DMS153 (cell line): ENCODE results near the gene SERPINE1.
"Not testable (repeated sequence)": the region's sequence is repeated elsewhere in the genome, so short reads cannot be mapped to it uniquely, and the experiment has no call there.

ENCODE experiments used
- DNase-seq: peaks from one replicate; lab custom pipeline; 2025; lab: John Stamatoyannopoulos, UW

SERPINE1 gene

DNA sequence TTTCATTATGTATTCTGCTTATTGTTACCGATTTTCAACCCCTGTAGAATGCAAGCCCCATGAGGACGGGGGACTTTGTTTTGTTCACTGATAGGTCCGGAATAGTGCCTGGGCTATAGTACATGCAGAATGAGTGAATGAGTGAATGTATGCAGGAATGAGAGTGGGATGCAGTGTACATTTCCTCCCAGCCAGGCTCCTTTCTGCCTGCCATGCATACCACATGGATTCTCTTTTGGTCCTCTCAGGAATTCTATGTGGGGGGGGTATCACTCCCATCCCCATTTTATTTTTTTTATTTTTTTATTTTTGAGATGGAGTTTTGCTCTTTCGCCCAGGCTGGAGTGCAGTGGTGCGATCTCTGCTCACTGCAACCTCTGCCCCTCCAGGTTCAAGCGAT lies 24.9 kb upstream of the SERPINE1 start:
- no peak for DNase-seq

DNA sequence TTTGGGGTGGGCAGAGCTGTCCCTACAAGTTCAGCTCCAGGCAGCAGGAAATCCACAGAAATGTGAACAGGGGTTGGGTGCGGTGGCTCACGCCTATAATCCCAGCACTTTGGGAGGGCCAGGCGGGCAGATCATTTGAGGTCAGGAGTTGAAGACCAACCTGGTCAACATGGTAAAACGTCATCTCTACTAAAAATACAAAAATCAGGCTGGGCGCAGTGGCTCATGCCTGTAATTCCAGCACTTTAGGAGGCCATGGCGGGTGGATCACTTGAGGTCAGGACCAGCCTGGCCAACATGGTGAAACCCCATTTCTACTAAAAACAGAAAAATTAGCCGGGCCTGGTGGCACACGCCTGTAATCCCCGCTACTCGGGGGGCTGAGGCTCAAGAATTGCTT lies 23.2 kb upstream of the SERPINE1 start:
- not testable (repeated sequence) for DNase-seq

DNA sequence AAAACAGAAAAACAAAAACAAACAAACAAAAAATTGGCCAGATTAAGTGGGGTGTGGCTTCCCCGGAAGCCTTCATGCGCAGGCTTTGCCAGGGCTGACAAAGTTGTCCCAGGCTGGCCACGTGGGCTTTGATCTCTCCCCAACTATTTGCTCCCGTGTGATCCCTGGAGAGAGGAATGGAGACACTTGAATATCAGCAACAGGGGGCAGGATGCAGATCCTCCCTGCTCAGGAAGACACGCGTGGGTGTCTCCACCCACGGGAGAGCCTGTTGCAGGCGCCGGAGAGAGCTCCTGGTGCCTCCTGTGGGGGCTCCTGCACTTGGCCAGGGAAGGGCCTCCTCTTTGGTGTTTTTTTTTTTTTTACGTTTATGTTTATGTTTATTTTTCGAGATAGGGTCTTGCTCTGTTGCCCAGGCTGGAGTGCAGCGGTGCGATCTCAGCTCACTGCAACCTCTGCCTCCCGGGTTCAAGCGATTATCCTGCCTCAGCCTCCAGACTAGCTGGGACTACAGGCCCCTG lies 22.7 kb upstream of the SERPINE1 start:
- no peak for DNase-seq

DNA sequence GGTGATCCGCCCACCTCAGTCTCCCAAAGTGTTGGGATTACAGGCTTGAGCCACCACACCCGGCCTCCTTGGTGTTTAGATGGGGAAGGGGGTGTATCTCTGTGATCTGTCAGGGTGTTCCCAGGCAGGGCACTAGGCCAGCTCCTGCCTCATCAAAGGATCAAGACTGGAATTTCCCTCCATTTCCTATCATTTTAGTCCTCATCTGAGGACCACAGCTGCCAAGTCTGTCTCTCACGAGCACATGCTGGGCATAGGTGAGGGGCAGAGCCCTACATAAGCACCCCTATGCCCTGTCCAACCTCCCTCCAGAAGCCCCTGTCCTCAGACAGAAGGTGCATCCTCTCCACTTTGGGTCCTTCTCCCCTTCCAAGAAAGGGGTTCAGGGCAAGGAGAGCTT lies 22.1 kb upstream of the SERPINE1 start:
- DNase-seq: no peak

DNA sequence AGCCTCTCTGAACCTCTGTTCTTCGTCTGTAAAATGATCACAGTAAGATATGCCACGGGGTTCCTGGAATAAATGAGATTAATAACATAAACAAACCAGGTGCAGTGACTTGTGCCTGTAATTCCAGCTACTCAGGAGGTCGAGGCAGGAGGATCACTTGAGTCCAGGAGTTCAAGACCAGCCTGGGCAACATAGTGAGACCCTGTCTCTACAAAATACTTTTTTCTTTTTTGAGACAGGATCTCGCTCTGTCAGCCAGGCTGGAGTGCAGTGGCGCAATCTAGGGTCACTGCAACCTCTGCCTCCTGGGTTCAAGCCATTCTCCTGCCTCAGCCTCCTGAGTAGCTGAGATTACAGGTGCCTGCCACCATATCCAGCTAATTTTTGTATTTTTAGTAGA lies 21.7 kb upstream of the SERPINE1 start:
- DNase-seq: not testable (repeated sequence)

DNA sequence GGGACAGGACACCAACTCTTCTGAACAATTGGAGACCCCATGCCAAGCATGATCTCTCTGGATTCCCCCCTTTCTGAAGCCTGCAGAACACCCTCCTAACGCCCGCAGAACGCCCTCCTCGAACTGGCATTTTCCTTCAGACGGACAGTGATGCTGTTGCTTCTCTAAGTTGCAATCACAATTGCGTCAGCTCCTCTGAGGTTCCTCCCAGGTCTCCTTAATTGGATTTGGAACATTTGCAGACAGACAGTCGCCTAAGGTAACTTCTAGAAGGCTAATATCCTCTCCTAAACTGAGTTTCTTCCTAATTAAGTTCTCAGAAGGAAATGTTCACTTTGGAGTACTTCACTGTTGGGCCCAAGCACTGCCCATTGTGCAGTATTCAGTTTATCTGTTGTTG lies 20.5 kb upstream of the SERPINE1 start:
- DNase-seq: no peak

DNA sequence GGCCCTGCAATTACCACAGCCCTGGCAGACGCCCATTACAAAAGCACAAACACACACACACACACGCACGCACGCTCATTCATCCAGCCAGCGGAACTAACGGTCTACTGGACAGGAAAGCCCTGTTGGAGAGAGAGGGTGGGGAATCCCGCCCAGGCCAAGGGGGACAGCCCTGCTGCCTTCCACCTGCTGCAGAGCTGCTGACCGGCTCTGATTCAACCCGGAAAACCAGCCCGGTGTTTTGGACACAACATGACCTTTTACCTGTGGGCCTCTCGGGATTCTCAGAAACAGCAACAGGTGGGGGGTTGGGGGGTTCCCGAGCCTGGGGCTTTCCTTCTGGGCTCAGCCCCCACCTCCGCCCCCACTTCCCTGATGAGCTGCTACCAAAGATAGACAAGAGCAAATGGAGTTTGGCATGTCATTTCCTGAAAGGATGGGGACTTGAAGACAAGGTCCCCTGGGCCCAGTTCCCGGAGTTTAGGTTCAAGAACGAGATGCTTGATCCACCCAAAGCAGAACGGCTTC lies 18.5 kb upstream of the SERPINE1 start:
- DNase-seq: no peak

DNA sequence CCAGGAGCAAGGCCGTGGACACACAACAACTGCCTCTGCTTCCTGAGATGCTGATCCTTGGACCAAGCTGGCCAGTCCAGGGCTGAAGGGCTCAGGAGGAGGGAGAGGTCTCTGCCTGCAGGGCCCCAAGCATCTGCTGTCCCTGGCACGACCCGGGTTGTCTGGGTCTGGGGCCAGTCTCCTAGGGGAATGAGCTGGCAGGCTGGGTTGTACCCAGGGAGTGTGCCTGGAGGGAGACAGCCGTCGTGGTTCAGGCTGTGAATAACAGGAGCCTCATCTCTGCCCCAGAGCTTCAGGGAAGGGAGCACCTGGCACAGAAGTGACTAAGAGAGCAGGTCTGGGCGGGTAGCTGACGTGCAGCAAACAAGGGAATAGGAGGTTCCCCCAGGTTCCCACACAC lies 17.9 kb upstream of the SERPINE1 start:
- no peak for DNase-seq

DNA sequence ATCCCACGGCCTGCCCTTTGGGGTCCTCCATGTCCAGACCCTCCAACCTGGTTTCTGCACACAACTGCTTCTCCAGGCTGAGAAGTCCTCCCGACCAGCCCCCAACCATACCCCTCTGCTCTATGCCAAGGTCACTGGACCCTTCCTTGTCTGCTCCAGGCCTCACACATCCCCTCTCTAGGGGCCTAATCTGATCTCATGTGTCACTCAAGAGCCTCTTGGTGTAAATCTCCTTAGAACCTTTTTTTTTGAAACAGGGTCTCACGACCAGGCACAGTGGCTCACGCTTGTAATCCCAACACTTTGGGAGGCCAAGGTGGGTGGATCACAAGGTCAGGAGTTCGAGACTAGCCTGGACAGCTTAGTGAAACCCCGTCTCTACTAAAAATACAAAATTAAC lies 17.5 kb upstream of the SERPINE1 start:
- no peak for DNase-seq

DNA sequence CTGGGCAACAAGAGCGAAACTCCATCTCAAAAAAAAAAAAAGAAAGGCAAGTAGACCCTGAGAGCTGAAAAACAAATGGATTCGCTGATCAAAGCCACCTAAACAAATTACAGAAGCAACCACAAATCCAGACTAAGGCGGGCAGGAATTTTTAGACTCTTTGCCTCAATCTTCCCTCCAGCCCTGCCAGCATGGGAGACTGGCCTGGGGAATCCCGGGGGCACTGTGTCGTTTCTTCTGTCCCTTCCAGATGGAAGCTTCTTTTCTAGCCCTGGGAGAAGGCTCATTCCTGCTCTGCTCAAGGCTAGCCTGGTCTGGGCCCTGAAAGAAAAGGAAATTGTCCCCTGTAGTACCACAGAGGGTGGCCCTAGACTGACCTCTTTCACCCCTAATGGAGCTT lies 15.6 kb upstream of the SERPINE1 start:
- no peak for DNase-seq

DNA sequence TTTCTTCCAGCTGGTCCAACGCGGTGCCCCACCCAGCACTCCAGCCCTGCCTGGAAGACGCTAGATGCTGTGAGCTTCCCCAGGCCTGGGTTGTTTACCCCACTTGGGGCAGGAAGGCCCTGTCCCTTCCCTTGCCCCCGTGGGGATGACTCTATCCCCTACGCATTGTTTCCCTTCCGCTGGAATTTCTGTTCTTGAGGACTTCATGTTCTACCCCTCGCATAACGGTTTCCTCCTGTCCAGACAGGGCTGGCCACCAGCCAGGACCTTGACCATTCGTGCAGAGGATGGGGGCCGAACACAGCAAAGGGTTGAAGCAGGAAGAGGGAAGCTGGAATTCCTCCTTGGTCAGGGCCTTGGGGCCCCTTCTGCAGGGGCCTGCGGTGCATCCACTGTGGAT lies 14.7 kb upstream of the SERPINE1 start:
- DNase-seq: no peak

DNA sequence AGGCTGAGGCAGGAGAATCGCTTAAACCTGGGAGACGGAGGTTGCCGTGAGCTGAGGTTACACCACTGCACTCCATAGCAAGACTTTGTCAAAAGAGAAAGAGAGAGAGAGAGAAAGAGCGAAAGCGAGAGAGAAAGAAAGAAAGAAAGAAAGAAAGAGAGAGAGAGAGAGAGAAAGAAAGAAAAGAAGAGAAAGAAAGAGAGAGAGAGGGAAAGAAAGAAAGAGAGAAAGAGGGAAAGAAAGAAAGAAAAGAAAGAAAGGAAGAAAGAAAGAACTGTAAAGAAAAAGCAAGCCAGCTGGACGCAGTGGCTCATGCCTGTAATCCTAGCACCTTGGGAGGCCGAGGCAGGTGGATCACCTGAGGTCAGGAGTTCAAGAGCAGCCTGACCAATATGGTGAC lies 13.8 kb upstream of the SERPINE1 start:
- DNase-seq: not testable (repeated sequence)

DNA sequence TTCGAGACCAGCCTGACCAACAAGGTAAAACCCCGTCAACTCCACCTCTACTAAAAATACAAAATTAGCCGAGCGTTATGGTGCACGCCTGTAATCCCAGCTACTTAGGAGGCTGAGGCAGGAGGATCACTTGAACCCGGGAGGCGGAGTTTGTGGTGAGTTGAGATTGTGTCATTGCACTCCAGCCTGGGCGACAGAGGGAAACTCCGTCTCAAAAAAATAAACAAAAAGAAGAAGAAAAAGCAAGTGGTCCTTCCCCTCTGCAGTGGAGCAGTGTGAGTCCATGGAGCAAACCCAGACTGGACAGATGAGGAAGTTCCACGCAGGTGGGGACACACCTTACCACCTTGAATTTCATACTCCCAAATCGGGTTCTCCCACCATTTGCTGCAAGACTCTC lies 13.1 kb upstream of the SERPINE1 start:
- no peak for DNase-seq

DNA sequence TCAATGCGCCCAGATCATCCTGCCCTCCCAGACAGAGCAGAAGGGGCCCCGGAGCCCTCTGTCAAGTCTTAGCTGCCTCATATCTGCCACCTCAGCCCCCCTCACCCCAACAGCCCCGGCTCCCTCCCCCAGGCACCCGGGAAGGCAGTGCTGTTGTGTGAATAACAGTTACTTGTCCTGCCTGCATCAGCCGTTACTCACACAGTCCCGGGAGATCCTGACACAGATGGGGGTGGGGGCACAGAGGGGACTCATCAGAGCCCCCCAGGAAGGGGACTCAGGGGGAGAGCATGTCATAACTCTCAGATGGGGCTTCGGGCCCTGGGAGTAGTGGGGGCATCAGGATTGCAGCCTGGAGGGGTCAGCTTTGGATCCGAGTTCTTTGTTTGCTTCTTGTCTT lies 12.4 kb upstream of the SERPINE1 start:
- DNase-seq: no peak

DNA sequence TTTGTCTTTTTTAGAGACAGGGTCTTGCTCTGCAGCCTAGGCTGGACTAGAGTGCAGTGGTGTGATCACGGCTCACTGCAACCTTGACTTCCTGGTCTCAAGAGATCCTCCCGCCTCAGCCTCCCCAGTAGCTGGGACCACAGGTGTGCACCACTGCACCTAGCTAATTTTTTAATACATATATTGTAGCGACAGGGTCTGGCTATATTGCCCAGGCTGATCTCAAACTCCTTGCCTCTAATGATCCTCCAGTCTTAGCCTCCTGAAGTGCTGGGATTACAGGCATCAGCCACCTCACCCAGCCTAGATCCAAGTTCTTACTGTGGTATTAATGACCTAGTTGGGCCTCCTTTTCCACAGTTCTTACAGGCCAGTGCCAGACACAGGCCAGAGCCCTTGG lies 11.7 kb upstream of the SERPINE1 start:
- no peak for DNase-seq

DNA sequence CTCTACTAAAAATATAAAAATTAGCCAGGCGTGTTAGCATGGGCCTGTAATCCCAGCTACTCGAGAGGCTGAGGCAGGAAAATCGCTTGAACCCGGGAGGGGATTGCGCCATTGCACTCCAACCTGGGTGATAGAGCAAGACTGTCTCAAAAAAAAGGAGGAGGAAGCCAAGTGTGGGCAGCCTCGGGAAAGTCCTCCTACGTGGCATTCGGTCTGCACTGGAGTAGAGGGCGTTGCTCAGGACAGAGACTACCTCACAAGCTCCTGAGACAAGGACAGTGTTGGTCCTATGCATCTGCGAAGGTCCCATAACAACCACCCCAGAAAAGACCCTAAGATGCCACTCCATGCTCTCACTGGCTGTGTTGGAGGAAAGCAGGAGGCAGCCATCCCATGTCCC lies 10.0 kb upstream of the SERPINE1 start:
- no peak for DNase-seq

DNA sequence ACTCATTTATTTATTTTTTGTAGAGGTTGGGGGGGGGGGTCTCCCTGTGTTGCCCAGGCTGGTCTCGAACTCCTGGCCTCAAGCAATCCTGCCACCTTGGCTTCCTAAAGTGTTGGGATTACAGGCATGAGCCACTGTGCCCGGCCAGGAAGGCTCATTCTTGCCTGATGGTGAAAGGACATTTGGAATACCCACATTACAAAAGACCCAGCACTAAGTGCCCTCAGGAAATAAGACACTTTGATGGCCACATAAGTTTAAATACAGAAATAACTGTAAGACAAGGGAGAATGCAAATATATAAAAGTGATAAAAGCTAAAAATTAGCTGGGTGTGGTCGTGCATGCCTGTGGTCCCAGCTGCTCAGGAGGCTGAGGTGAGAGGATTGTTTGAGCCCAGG lies 8.0 kb upstream of the SERPINE1 start:
- no peak for DNase-seq

DNA sequence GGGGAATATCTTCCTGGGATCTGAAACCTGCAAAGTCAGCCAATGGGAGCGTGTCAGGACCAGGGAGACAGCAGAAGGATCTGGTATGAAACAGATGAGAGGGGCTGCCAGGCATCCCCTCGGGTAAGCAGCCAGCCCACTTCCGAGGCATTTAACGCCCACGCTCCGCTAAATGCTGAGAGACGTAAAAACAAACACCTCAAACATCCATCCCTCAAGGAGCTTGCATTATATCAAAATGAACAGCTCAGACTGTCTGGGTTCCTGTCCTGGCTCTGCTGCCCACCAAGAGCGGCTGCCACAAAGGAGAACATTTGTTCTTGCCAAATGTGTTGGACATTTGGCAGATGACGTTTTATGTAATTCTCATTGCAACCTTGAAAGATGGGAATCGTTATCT lies 7.0 kb upstream of the SERPINE1 start:
- no peak for DNase-seq

DNA sequence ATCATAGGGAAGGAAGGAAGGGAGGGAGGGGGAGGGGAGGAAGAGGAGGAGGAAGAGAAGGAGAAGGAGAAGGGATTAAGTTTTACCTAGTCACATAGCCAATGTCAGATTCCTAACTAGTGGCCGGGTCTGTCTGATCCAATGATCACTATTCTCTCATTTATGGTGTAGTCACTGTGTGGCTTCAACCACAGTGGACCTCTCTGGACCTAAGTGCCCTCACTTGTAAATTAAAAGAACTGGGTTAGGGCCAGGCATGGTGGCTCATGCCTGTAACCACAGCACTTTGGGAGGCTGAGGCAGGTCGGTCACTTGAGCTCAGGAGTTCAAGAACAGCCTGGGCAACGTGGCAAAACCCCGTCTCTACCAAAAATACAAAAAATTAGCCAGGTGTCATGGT lies 6.6 kb upstream of the SERPINE1 start:
- no peak for DNase-seq

DNA sequence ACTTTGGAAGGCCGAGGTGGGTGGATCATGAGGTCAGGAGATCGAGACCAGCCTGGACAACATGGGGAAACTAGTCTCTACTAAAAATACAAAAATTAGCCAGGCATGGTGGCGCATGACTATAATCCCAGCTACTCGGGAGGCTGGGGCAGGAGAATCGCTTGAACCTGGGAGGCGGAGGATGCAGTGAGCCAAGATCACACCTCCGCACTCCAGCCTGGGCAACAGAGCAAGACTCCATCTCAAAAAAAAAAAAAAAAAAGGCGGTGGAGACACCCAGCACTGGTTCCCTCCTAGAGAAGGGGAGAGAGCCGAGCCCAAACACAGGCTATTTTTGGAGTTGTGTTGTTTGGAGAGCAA lies 5.3 kb upstream of the SERPINE1 start:
- DNase-seq: not testable (repeated sequence)

DNA sequence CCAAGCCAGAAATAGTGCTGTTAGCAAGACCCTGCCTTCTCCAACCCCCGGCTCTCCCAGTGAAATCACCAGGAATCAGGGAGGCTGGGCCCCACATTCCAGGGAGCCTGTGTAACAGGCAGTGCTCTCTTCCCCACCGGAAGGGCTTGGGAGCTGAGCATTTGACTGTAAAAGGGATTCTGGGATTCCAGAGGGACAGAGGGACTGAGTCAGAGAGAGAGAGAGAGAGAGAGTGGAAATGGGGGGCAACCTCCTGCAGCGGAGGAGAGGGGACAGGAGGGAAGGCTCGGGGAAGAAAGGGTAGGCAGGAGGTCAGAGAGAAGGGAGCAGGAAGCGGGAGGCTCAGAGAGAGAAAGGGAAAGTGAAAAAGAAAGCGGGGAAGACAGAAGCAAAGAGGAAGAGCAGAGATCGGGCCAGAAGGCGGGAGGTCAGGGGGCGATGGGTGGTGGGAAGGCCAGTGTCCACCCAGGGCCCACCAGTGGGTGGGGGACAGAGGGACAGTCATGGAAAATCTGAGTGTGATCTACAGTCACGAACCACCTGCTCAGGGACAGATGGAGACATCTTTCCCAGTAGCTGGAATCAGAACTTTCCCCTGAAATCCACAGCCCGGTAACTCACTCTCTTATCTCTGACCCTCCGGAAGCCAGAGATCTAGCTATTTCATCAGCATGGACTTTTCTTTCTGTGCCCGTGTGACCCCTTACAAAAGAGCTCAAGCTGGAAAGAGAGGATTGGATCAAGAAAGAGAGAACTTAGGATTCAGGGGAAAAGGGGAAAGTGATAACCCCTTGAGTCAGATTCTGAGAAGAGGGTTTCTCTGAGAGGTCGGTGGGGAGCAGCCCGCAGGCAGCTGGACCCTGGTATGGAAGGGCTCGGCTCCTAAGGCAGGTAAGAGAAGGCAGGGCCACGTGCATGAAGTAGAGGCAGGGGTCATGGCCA lies 4.6 kb upstream of the SERPINE1 start:
- DNase-seq: no peak

DNA sequence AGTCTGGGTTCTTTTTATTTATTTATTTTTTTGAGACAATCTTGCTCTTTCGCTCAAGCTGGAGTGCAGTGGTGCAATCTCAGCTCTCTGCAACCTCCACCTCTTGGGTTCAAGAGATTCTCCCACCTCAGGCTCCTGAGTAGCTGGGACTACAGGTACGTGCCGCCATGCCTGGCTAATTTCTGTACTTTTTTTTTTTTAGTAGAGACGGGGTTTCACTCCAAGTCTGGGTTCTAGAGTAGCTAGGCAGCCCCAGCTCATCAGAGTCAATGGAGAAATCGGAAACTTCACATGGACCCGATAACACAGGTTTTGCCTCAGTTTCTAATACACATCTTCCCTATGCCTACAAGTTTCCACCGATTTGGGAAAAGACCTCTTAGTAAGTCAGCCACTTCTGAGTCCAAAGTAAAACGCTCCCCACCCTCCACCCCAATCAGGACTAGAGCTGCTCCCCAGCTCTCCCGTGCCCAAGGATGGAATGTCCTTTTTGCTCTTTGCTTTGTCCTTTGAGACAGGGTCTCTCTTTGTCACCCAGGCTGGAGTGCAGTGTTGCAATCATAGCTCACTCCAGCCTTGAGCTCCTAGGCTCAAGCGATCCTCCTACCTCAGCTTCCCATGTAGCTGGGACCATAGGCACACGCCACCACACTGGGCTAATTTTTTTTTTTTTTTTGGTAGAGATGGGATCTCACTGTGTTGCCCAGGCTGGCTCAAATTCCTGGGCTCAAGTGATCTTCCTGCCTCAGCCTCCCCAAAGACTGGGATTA lies 3.8 kb upstream of the SERPINE1 start:
- DNase-seq: no peak

DNA sequence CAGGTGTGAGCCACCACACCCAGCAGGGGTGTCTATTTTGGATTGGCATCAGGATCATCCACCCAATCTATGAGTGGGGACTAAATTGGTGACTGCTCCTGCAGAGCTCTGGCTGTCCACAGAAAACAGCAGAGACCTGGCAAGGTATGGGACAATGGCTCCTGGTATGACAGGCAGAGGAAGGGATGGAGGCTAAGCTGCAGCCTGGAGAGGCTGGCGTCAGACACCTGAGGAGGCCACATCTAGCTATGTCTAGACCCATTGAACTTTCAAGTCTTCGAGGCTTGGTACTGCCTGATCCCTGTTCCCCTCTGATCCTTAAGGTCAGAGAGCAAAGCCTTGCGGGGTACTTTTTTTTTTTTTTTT lies 3.2 kb upstream of the SERPINE1 start:
- DNase-seq: no peak
